GM12878 (cell line): ENCODE data around the gene BMI1.

ENCODE experiments used
- CEBPB ChIP-seq, 2 experiments: fragments of 150-350 bp in 1 of 2; IDR thresholded peaks; 2 replicates each; pipeline ENCODE4 v1.6.1; 2012 to 2014; ENCODE audit warnings: low read depth in 2 of 2, low read length in 2 of 2, borderline replicate concordance in 1 of 2, inconsistent platforms in 1 of 2
- NR2C2 ChIP-seq: IDR thresholded peaks from 2 replicates; pipeline ENCODE4 v1.6.1; 2011; ENCODE audit warnings: borderline replicate concordance, low read depth; ENCODE audit not compliant: control insufficient read depth, insufficient read length
- POLR2AphosphoS5 ChIP-seq: IDR thresholded peaks from 2 replicates; pipeline ENCODE4 v1.6.1; 2011; ENCODE audit warnings: mild to moderate bottlenecking, low read length, inconsistent platforms
- SREBF2 ChIP-seq: IDR thresholded peaks from 2 replicates; pipeline ENCODE4 v1.6.1; 2012; ENCODE audit warnings: mild to moderate bottlenecking, low read length

DNA sequence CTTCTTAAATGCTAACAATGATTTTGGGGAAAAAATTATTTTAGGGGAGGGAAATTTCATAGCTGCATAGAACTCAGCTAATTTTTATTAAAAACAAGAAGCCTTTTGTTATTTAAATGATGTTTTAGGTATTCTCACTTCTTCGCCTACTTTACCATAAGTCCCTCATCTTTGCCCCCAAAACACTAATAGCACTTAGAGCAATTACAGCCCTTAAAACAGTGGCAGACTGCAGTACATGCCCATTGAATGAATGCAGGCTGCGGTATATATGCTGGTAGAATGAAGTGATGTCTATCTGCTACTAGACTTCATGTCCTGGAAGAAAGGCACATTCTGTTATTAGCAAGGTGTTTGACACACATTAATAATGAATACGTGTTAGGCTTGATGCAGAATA, 21.5 kb downstream of the BMI1 start:
- TF ChIP-seq POLR2AphosphoS5 = no peak
- no peak for TF ChIP-seq SREBF2
- TF ChIP-seq CEBPB (IDR thresholded peaks at IDR 0.05; ENCODE audit: borderline replicate concordance in 1 of 2, low read depth in 2 of 2, low read length in 2 of 2) = no peak
- TF ChIP-seq NR2C2 = no peak
